UCSD-AML1 (cell line): ENCODE results near the gene AGPAT2.
"Not testable (repeated sequence)": the region's sequence is repeated elsewhere in the genome, so short reads cannot be mapped to it uniquely, and the experiment has no call there.

Source experiments
- DNase-seq: peaks from one replicate; lab custom pipeline; 2025; ENCODE audit not compliant: unreplicated experiment; lab: John Stamatoyannopoulos, UW

AGPAT2 gene

GRCh38 chr9:136650021-136650420, 37.2 kb downstream of the AGPAT2 start:
- no peak for DNase-seq

GRCh38 chr9:136648751-136649150, 38.5 kb downstream of the AGPAT2 start:
- peak; percentile 82 for DNase-seq

GRCh38 chr9:136646827-136647711, 40.2 kb downstream of the AGPAT2 start:
- DNase-seq, result peak; percentile 74

- peak; percentile 91 for DNase-seq
Observed at GRCh38 chr9:136645903-136646754, 41.1 kb downstream of the AGPAT2 start.

GRCh38 chr9:136645352-136645902, 41.8 kb downstream of the AGPAT2 start:
- DNase-seq, result no peak

GRCh38 chr9:136644593-136645351, 42.5 kb downstream of the AGPAT2 start:
- peak; percentile 89 for DNase-seq

GRCh38 chr9:136644343-136644592, 43.0 kb downstream of the AGPAT2 start:
- no peak for DNase-seq

GRCh38 chr9:136643596-136644342, 43.5 kb downstream of the AGPAT2 start:
- DNase-seq, result no peak

GRCh38 chr9:136642439-136642921, 44.8 kb downstream of the AGPAT2 start:
- no peak for DNase-seq

GRCh38 chr9:136640171-136641111, 46.8 kb downstream of the AGPAT2 start:
- no peak for DNase-seq

- no peak for DNase-seq
Observed at GRCh38 chr9:136634904-136635303, 52.4 kb downstream of the AGPAT2 start.

GRCh38 chr9:136632491-136633106, 54.7 kb downstream of the AGPAT2 start:
- DNase-seq, result not testable (repeated sequence)

GRCh38 chr9:136632072-136632471, 55.2 kb downstream of the AGPAT2 start:
- DNase-seq, result not testable (repeated sequence)

- peak; percentile 84 for DNase-seq
Observed at GRCh38 chr9:136631038-136632000, 55.9 kb downstream of the AGPAT2 start.

GRCh38 chr9:136630662-136630992, 56.6 kb downstream of the AGPAT2 start:
- DNase-seq, result no peak

- peak; percentile 80 for DNase-seq
Observed at GRCh38 chr9:136629879-136630661, 57.2 kb downstream of the AGPAT2 start.
